H9 (cell line): ENCODE results near the gene MAGI3. TPM values are rescaled to one million over a fixed set of nuclear protein-coding genes. Genes with fewer than 3 reads are reported as not detected.

ENCODE experiments used
- DNase-seq: peaks from one replicate; pipeline ENCODE4 v3.0.0-alpha.2; 2017
- H2AFZ ChIP-seq: one replicate; pipeline ENCODE4 v1.6.1; 2013; ENCODE audit warnings: mild to moderate bottlenecking, low read length, control low read depth, moderate library complexity
- H2AK5ac ChIP-seq: 2 replicates; pipeline ENCODE4 v1.6.1; 2013; ENCODE audit warnings: low read length, control low read depth, mixed read lengths; ENCODE audit not compliant: insufficient read length
- H2BK120ac ChIP-seq: one replicate; pipeline ENCODE4 v1.6.1; 2013; ENCODE audit warnings: low read depth, mild to moderate bottlenecking, low read length, control low read depth, inconsistent platforms; ENCODE audit not compliant: poor library complexity, severe bottlenecking
- H2BK12ac ChIP-seq: 2 replicates; pipeline ENCODE4 v1.6.1; 2013; ENCODE audit warnings: low read length, control low read depth, mixed read lengths, low read depth; ENCODE audit not compliant: insufficient read length
- H2BK15ac ChIP-seq: 2 replicates; pipeline ENCODE4 v1.6.1; 2013; ENCODE audit warnings: low read depth, low read length, control low read depth
- H2BK20ac ChIP-seq: one replicate; pipeline ENCODE4 v1.6.1; 2013; ENCODE audit warnings: low read depth, mild to moderate bottlenecking, low read length, control low read depth, inconsistent platforms; ENCODE audit not compliant: poor library complexity, severe bottlenecking
- H2BK5ac ChIP-seq: 2 replicates; pipeline ENCODE4 v1.6.1; 2013; ENCODE audit warnings: low read length, control low read depth, mixed read lengths; ENCODE audit not compliant: insufficient read length
- H3K14ac ChIP-seq: 2 replicates; pipeline ENCODE4 v1.6.1; 2013; ENCODE audit warnings: low read length, control low read depth; ENCODE audit not compliant: insufficient read depth
- H3K18ac ChIP-seq: 2 replicates; pipeline ENCODE4 v1.6.1; 2013; ENCODE audit warnings: low read depth, mild to moderate bottlenecking, mixed read lengths, low read length, control low read depth; ENCODE audit not compliant: insufficient read length
- H3K23ac ChIP-seq: 2 replicates; pipeline ENCODE4 v1.6.1; 2013; ENCODE audit warnings: low read length, control low read depth, mixed read lengths, low read depth; ENCODE audit not compliant: insufficient read length
- H3K23me2 ChIP-seq: 2 replicates; pipeline ENCODE4 v1.6.1; 2013; ENCODE audit warnings: low read depth, mild to moderate bottlenecking, mixed read lengths, low read length, control low read depth; ENCODE audit not compliant: insufficient read length, poor library complexity, severe bottlenecking
- H3K27ac ChIP-seq: 2 replicates; pipeline ENCODE4 v1.5.1; 2013; ENCODE audit warnings: low read length, control low read depth, mixed read lengths, low read depth; ENCODE audit not compliant: insufficient read length
- H3K27me3 ChIP-seq: 2 replicates; pipeline ENCODE4 v1.6.1; 2013; ENCODE audit warnings: low read length, control low read depth, inconsistent platforms; ENCODE audit not compliant: insufficient read depth
- H3K4ac ChIP-seq: 2 replicates; pipeline ENCODE4 v1.6.1; 2013; ENCODE audit warnings: low read depth, mild to moderate bottlenecking, control low read depth, inconsistent platforms, low read length, moderate library complexity
- H3K4me1 ChIP-seq: 2 replicates; pipeline ENCODE4 v1.6.1; 2013; ENCODE audit warnings: low read length, control low read depth, inconsistent platforms; ENCODE audit not compliant: insufficient read depth
- H3K4me2 ChIP-seq: 2 replicates; pipeline ENCODE4 v1.6.1; 2013; ENCODE audit warnings: low read length, control low read depth, mixed read lengths; ENCODE audit not compliant: insufficient read length, insufficient read depth
- H3K56ac ChIP-seq: 2 replicates; pipeline ENCODE4 v1.6.1; 2013; ENCODE audit warnings: low read depth, mild to moderate bottlenecking, mixed read lengths, low read length, control low read depth; ENCODE audit not compliant: insufficient read length
- H3K79me1 ChIP-seq: 2 replicates; pipeline ENCODE4 v1.6.1; 2013; ENCODE audit warnings: low read depth, mild to moderate bottlenecking, moderate library complexity, low read length, control low read depth, inconsistent platforms; ENCODE audit not compliant: insufficient read depth, poor library complexity, severe bottlenecking
- H3K79me2 ChIP-seq: 2 replicates; pipeline ENCODE4 v1.6.1; 2013; ENCODE audit warnings: low read length, control low read depth, inconsistent platforms; ENCODE audit not compliant: insufficient read depth
- H3K9ac ChIP-seq: 2 replicates; pipeline ENCODE4 v1.6.1; 2013; ENCODE audit warnings: low read length, control low read depth, mixed read lengths; ENCODE audit not compliant: insufficient read length; ENCODE audit errors: extremely low read depth
- H3K9me3 ChIP-seq: one replicate; pipeline ENCODE4 v1.6.1; 2013; ENCODE audit warnings: low read depth, low read length, inconsistent platforms; ENCODE audit not compliant: control insufficient read depth
- H3T11ph ChIP-seq: one replicate; pipeline ENCODE4 v1.6.1; 2013; ENCODE audit warnings: mild to moderate bottlenecking, low read length, control low read depth, inconsistent platforms
- H4K20me1 ChIP-seq: one replicate; pipeline ENCODE4 v1.6.1; 2013; ENCODE audit not compliant: control insufficient read depth, insufficient read length, insufficient read depth
- H4K5ac ChIP-seq: 2 replicates; pipeline ENCODE4 v1.6.1; 2013; ENCODE audit warnings: low read depth, mild to moderate bottlenecking, mixed read lengths, low read length, control low read depth; ENCODE audit not compliant: insufficient read length
- H4K8ac ChIP-seq: replicated peaks from 2 replicates; pipeline ENCODE4 v1.6.1; 2013; ENCODE audit warnings: low read length, control low read depth, mixed read lengths, low read depth; ENCODE audit not compliant: insufficient read length
- H4K91ac ChIP-seq: 2 replicates; pipeline ENCODE4 v1.6.1; 2013; ENCODE audit warnings: low read depth, mild to moderate bottlenecking, moderate library complexity, mixed read lengths, low read length, control low read depth; ENCODE audit not compliant: insufficient read length
- H3K27ac Mint-ChIP-seq, 3 experiments: 2 replicates in 2 of 3; 3 replicates in 1 of 3; pipeline ENCODE4 v1.8.0; 2020 to 2021; ENCODE audit warnings: mixed read lengths in 3 of 3, mild to moderate bottlenecking in 1 of 3, moderate library complexity in 1 of 3
- H3K27me3 Mint-ChIP-seq: 2 replicates; pipeline ENCODE4 v1.8.0; 2021; ENCODE audit warnings: low read depth, mild to moderate bottlenecking, moderate library complexity, mixed read lengths
- H3K36me3 Mint-ChIP-seq, 3 experiments: 2 replicates in 2 of 3; 3 replicates in 1 of 3; pipeline ENCODE4 v1.8.0; 2020 to 2021; ENCODE audit warnings: low read depth in 3 of 3, mixed read lengths in 3 of 3; ENCODE audit not compliant: insufficient read depth in 1 of 3
- H3K4me1 Mint-ChIP-seq, 2 experiments: 2 replicates each; pipeline ENCODE4 v1.8.0; 2020; ENCODE audit warnings: mixed read lengths in 2 of 2
- H3K4me3 Mint-ChIP-seq, 2 experiments: 2 replicates in 1 of 2; 3 replicates in 1 of 2; pipeline ENCODE4 v1.8.0; 2020 to 2021; ENCODE audit warnings: mild to moderate bottlenecking in 2 of 2, mixed read lengths in 2 of 2, moderate library complexity in 1 of 2
- H3K9me3 Mint-ChIP-seq, 2 experiments: 2 replicates in 1 of 2; 3 replicates in 1 of 2; pipeline ENCODE4 v1.8.0; 2020; ENCODE audit warnings: mild to moderate bottlenecking in 2 of 2, mixed read lengths in 2 of 2, moderate library complexity in 1 of 2
- WGBS: extraction: QIAGEN DNeasy Blood & Tissue Kit; methylation state at CpG from one replicate; pipeline ENCODE4 v1.1.7; 2013; ENCODE audit warnings: missing lambda C conversion rate, low lambda C conversion rate, mixed read lengths; ENCODE audit not compliant: insufficient read length; ENCODE audit errors: extremely low coverage; 5-methylcytosine and 5-hydroxymethylcytosine counted together
- total RNA-seq: library from RNA; stranded (reverse); gene quantifications from 2 replicates; pipeline ENCODE4 v1.2.1, GENCODE V29; 2021
- TF ChIP-seq, protein P1 (sequence below): fragments of 200-600 bp; sonication (generic); conservative IDR thresholded peaks from 3 replicates; pipeline ENCODE4 v1.8.0; 2021; ENCODE audit warnings: antibody characterized with exemption, mild to moderate bottlenecking

The MAGI3 gene
- total RNA-seq, 1 experiment from 2014 or later, result 8.2 TPM

DNA sequence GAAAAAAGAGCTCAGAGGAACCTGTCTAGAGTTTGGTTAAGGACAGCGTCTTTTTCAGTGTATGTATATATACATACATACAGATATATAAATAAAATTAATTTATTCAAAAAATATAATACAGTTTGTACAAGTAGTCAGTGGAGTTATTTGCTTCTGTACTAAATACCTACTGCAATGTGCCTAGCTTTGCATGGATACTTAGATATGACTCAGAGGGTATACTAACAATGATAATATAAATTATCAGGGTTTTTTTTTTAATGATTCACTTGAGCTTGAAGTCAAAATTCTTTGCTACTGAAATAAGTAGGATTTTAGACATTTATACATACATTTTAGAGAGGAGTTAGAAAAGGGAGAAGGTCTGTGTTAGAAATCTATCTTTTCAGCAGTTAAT is 251.1 kb downstream of the MAGI3 start:
- Histone ChIP-seq H2AK5ac (no peak overlapping the region), H3K23ac (no peak overlapping the region)
- no peaks in the 10 kb centered on the region for H3K27me3 Mint-ChIP-seq

More for the DNA sequence above, 251.1 kb downstream of the MAGI3 start:
- no peak overlapping the region for H3K56ac ChIP-seq
- H3K27me3 ChIP-seq, result no peaks in the 10 kb centered on the region
- H3K4ac ChIP-seq, result no peak overlapping the region
- no peaks in the 10 kb centered on the region for H3K79me1 ChIP-seq
- Mint-ChIP-seq H3K4me3 (no peak overlapping the region), H3K4me1 (no peaks in the 10 kb centered on the region), H3K36me3 (peaks cover 9 to 24% (median 21%) of the 10 kb centered on the region in 3 experiments), H3K27ac (no peak overlapping the region), H3K9me3 (peaks cover 18 to 22% of the 10 kb centered on the region in 2 experiments)
- no peak overlapping the region for H4K8ac ChIP-seq
- no peak overlapping the region for H2AFZ ChIP-seq
- H3K79me2 ChIP-seq, result no peaks in the 10 kb centered on the region
- no peak for DNase-seq
- H2BK120ac ChIP-seq, result no peak overlapping the region
- H3K4me1 ChIP-seq, result no peaks in the 10 kb centered on the region
- no peak overlapping the region for H3K18ac ChIP-seq
- H4K5ac ChIP-seq, result no peak overlapping the region
- no peak overlapping the region for H4K91ac ChIP-seq
- no peaks in the 10 kb centered on the region for H3K23me2 ChIP-seq
- H2BK5ac ChIP-seq, result no peak overlapping the region
- H3K9ac ChIP-seq, result no peak overlapping the region
- H2BK20ac ChIP-seq, result no peak overlapping the region
- no peak overlapping the region for H3K14ac ChIP-seq
- H4K20me1 ChIP-seq, result no peaks in the 10 kb centered on the region
- no peak overlapping the region for H3K4me2 ChIP-seq
- no peak overlapping the region for H3T11ph ChIP-seq
- H2BK15ac ChIP-seq, result no peak overlapping the region
- no CpG with 5 or more reads among the region's 1 CpG for WGBS
- no peak overlapping the region for H3K27ac ChIP-seq
- TF ChIP-seq, protein P1, sequence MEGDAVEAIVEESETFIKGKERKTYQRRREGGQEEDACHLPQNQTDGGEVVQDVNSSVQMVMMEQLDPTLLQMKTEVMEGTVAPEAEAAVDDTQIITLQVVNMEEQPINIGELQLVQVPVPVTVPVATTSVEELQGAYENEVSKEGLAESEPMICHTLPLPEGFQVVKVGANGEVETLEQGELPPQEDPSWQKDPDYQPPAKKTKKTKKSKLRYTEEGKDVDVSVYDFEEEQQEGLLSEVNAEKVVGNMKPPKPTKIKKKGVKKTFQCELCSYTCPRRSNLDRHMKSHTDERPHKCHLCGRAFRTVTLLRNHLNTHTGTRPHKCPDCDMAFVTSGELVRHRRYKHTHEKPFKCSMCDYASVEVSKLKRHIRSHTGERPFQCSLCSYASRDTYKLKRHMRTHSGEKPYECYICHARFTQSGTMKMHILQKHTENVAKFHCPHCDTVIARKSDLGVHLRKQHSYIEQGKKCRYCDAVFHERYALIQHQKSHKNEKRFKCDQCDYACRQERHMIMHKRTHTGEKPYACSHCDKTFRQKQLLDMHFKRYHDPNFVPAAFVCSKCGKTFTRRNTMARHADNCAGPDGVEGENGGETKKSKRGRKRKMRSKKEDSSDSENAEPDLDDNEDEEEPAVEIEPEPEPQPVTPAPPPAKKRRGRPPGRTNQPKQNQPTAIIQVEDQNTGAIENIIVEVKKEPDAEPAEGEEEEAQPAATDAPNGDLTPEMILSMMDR, result no peak
- no peaks in the 10 kb centered on the region for H3K9me3 ChIP-seq
- no peak overlapping the region for H2BK12ac ChIP-seq
